WERI-Rb-1 (cell line): ENCODE measurements around the gene ATP5F1E.

ENCODE experiments used
- DNase-seq: peaks from one replicate; pipeline ENCODE4 v3.0.0-alpha.2; 2020
- H3K27ac ChIP-seq: fragments of 250-450 bp; sonication (Bioruptor Pico); 2 replicates; pipeline ENCODE4 v1.5.1; 2020; ENCODE audit warnings: mild to moderate bottlenecking, moderate library complexity
- H3K27me3 ChIP-seq: fragments of 250-450 bp; sonication (Bioruptor Pico); 2 replicates; pipeline ENCODE4 v1.5.1; 2021; ENCODE audit warnings: mild to moderate bottlenecking, low read depth, moderate library complexity; ENCODE audit not compliant: insufficient read depth, severe bottlenecking
- H3K36me3 ChIP-seq: fragments of 250-450 bp; sonication (Bioruptor Pico); 2 replicates; pipeline ENCODE4 v1.5.1; 2020; ENCODE audit warnings: mild to moderate bottlenecking, moderate library complexity
- H3K4me3 ChIP-seq: 2 replicates; pipeline ENCODE4 v1.5.1; 2011; ENCODE audit warnings: low read depth, mild to moderate bottlenecking, control low read depth, low read length
- H3K9me3 ChIP-seq: fragments of 250-450 bp; sonication (Bioruptor Pico); 2 replicates; pipeline ENCODE4 v1.5.1; 2021; ENCODE audit warnings: mild to moderate bottlenecking, moderate library complexity; ENCODE audit not compliant: severe bottlenecking
- CTCF ChIP-seq: IDR thresholded peaks from 2 replicates; pipeline ENCODE4 v1.5.1; 2011; ENCODE audit warnings: low read depth, mild to moderate bottlenecking, control low read depth, inconsistent platforms, low read length

The ATP5F1E gene

DNA sequence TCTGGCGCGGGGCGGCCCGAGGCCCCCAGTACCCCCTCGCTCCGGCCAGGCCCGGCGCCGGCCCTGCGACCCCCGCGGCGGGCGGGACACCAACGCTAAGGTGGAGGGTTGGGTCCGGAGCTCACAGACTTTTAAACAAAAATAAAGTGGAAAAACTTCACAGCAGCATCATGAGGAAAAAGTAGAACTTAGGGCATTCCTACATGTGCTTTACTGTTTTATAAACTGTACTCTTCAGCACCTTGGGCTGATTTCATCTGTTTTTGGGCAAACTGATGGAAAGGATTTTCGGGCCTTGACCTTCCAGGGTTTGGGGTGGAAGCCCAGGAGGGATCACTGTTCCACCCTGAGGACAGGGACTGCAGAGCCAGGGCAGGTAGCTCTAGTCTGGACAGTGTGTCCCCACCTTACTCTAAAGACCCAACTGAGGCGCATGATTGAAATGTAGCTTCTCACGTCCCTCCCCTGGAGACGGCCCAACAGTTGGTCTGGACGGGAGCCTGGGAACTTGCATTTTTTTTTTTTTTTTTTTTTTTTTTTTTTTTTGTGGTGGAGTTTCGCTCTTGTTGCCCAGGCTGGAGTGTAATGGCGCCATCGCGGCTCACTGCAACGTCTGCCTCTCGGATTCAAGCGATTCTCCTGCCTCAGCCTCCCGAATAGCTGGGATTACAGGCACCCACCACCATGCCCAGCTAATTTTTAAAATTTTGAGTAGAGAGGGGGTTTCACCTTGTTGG lies 50.3 kb downstream of the ATP5F1E start:
- H3K27ac ChIP-seq: peak overlapping the region; percentile 96
- peaks cover 6% of the 10 kb centered on the region for H3K9me3 ChIP-seq
- peak overlapping the region; percentile 81 for H3K4me3 ChIP-seq
- H3K36me3 ChIP-seq: peaks cover 16% of the 10 kb centered on the region
- DNase-seq: no peak
- TF ChIP-seq CTCF: no peak
- no peaks in the 10 kb centered on the region for H3K27me3 ChIP-seq

DNA sequence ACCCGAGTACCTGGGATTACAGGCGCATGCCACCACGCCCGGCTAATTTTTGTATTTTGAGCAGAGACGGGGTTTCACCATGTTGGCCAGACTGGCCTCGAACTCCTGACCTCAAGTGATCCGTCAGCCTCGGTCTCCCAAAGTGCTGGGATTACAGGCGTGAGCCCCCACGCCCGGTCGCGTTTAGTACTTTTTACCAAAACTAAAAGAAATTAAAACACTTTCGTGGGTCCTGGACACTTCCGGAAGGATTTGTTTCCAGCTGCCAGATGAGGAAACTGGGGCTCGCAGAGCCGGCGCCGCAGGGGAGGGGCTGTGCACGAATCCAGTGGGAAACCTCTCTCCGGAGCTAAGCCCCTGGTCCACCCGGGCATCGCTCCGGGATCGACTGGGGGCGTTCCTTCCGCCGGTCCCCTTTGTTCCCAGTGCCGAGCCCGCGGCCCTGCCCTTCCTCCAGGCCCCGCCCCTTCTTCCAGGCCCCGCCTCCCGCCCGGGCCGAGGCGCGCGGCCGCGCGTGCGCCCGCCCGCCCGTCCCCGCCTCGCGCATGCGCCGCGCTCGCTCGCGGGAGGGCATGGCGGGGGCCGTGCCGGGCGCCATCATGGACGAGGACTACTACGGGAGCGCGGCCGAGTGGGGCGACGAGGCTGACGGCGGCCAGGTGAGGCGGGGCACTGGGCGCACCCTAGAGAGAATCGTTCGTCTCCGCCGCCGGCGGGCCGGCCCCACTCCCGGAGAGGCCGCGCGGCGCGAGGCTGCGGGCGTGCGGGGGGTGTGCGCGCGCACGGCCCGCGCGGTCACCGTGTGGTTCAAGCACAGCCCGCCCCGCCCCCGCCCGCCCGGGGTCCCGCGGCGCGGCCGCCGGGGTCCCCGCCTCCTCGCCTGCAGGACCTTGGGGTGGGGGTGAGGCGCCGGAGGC lies 51.2 kb downstream of the ATP5F1E start, which contains the start of gene NELFCD:
NELFCD (plus strand) TSS at position 546 of the 917 bp plus-strand sequence; CDS start at position 600, 54 bp downstream.
- peak within 1 kb of the TSS; percentile 81 for H3K4me3 ChIP-seq
- TF ChIP-seq CTCF: no peak
- H3K27ac ChIP-seq: peak within 1 kb of the TSS; percentile 96
- H3K27me3 ChIP-seq: no peaks in the 10 kb centered on the region
- peaks cover 9% of the 10 kb centered on the region for H3K36me3 ChIP-seq
- peaks cover 9% of the 10 kb centered on the region for H3K9me3 ChIP-seq
- peak; percentile 88 for DNase-seq

GRCh38 chr20:58978351-58979190 lies 53.6 kb downstream of the ATP5F1E start:
- H3K27me3 ChIP-seq: no peaks in the 10 kb centered on the region
- peak; percentile 47 for DNase-seq
- H3K9me3 ChIP-seq: peaks cover 9% of the 10 kb centered on the region
- H3K36me3 ChIP-seq: 0 out of 2 replicates have a peak, but pooled peaks cover 2% of the 10 kb centered on the region
- H3K27ac ChIP-seq: no peak overlapping the region
- no peak for TF ChIP-seq CTCF
- H3K4me3 ChIP-seq: no peak overlapping the region

GRCh38 chr20:58976061-58976730 lies 55.9 kb downstream of the ATP5F1E start:
- no peak for TF ChIP-seq CTCF
- H3K36me3 ChIP-seq: no peaks in the 10 kb centered on the region
- no peak for DNase-seq
- no peaks in the 10 kb centered on the region for H3K27me3 ChIP-seq
- peaks cover 9% of the 10 kb centered on the region for H3K9me3 ChIP-seq
- H3K27ac ChIP-seq: no peak overlapping the region
- H3K4me3 ChIP-seq: no peak overlapping the region
